K562 (cell line): ENCODE data around the gene TSPOAP1. TPM values are rescaled to one million over a fixed set of nuclear protein-coding genes. Genes with fewer than 3 reads are reported as not detected.

Experiments
- ASH1L ChIP-seq: fragments of 450-650 bp; IDR thresholded peaks from 2 replicates; pipeline ENCODE4 v1.6.1; 2018; ENCODE audit warnings: borderline replicate concordance, mild to moderate bottlenecking, low read depth; ENCODE audit not compliant: partially characterized antibody
- CCNT2 ChIP-seq: IDR thresholded peaks from 2 replicates; pipeline ENCODE4 v1.6.1; 2011; ENCODE audit warnings: borderline replicate concordance, low read depth, mild to moderate bottlenecking, moderate library complexity, mixed read lengths, low read length; ENCODE audit not compliant: insufficient read length; ENCODE audit errors: extremely low read depth
- CTBP1 ChIP-seq: fragments of 450-650 bp; IDR thresholded peaks from 2 replicates; pipeline ENCODE4 v1.6.1; 2016; ENCODE audit warnings: borderline replicate concordance
- GTF2A2 ChIP-seq: IDR thresholded peaks from 2 replicates; pipeline ENCODE4 v1.6.1; 2016; ENCODE audit warnings: mild to moderate bottlenecking, missing genetic modification characterization, missing compliant biosample characterization
- MXI1 ChIP-seq: IDR thresholded peaks from 2 replicates; pipeline ENCODE4 v1.6.1; 2011; ENCODE audit warnings: low read depth, mild to moderate bottlenecking, improper control_type of control experiment, low read length
- NFIX ChIP-seq: fragments of 250-450 bp; sonication (Bioruptor Pico); IDR thresholded peaks from 2 replicates; pipeline ENCODE4 v1.4.0; 2020; ENCODE audit warnings: low read depth, mild to moderate bottlenecking, moderate library complexity
- SNIP1 ChIP-seq: fragments of 450-650 bp; IDR thresholded peaks from 2 replicates; pipeline ENCODE4 v1.7.1; 2017; ENCODE audit warnings: low read depth, mild to moderate bottlenecking
- ZEB2 ChIP-seq: fragments of 450-650 bp; IDR thresholded peaks from 2 replicates; pipeline ENCODE4 v1.6.1; 2016
- ZFX ChIP-seq: sonication (generic); formaldehyde crosslinking; IDR thresholded peaks from 2 replicates; pipeline ENCODE4 v1.8.0; 2022; ENCODE audit warnings: mild to moderate bottlenecking, missing genetic modification reagents, moderate library complexity
- ZNF124 ChIP-seq: sonication (generic); formaldehyde crosslinking; IDR thresholded peaks from 2 replicates; pipeline ENCODE4 v1.8.1; 2022; ENCODE audit warnings: missing genetic modification reagents
- ZNF165 ChIP-seq: fragments of 250-450 bp; sonication (Bioruptor Pico); IDR thresholded peaks from 2 replicates; pipeline ENCODE4 v1.4.0; 2020; ENCODE audit warnings: borderline replicate concordance
- polyA plus RNA-seq, 8 experiments: library from polyadenylated mRNA; depleted of rRNA in 4 of 8; stranded (reverse) in 5 of 8; unstranded in 3 of 8; fragments of >200 nt; fragmentation: Nextera tagmentation in 2 of 8; fragmentation: Illumina TruSeq in 1 of 8; extraction: Ambion mirVana in 2 of 8; extraction: Trizol in 1 of 8; gene quantifications; 2 replicates each; pipeline versions ENCODE4 v1.2.1 to v1.2.3, GENCODE V29; 2011 to 2014; ENCODE audit warnings: inconsistent platforms in 1 of 8, missing spikeins in 1 of 8
- total RNA-seq, 7 experiments: library from RNA; depleted of rRNA in 6 of 7; stranded (reverse); fragments of >200 nt in 6 of 7; fragmentation: Illumina TruSeq in 2 of 7; extraction: Trizol in 2 of 7; gene quantifications; 2 replicates each; pipeline versions ENCODE4 v1.2.1 to v1.2.3, GENCODE V29; 2011 to 2021; ENCODE audit warnings: low replicate concordance in 1 of 7
- TF ChIP-seq, protein P1 (sequence below): fragments of 450-650 bp; formaldehyde crosslinking; IDR thresholded peaks from 2 replicates; pipeline ENCODE4 v1.4.0; 2020; ENCODE audit warnings: mild to moderate bottlenecking, moderate library complexity
- TF ChIP-seq, protein P2 (sequence below): fragments of 450-650 bp; IDR thresholded peaks from 2 replicates; pipeline ENCODE4 v1.6.1; 2017; ENCODE audit warnings: mild to moderate bottlenecking, moderate library complexity
- TF ChIP-seq, protein P3 (sequence below): fragments of 250-450 bp; sonication (Bioruptor Pico); IDR thresholded peaks from 2 replicates; pipeline ENCODE4 v1.8.0; 2022; ENCODE audit warnings: inconsistent platforms
- TF ChIP-seq, protein P4 (sequence below): fragments of 250-450 bp; sonication (Bioruptor Pico); IDR thresholded peaks from 2 replicates; pipeline ENCODE4 v1.4.0; 2020; ENCODE audit warnings: mild to moderate bottlenecking
- TF ChIP-seq, protein P5 (sequence below): sonication (generic); formaldehyde crosslinking; IDR thresholded peaks from 2 replicates; pipeline ENCODE4 v1.8.0; 2022; ENCODE audit warnings: mild to moderate bottlenecking, missing genetic modification reagents
- TF ChIP-seq, protein P6 (sequence below): fragments of 250-450 bp; sonication (Bioruptor Pico); IDR thresholded peaks from 2 replicates; pipeline ENCODE4 v1.8.0; 2021; ENCODE audit warnings: mild to moderate bottlenecking, moderate library complexity

TSPOAP1 gene
- total and polyA plus RNA-seq, 9 of the 15 experiments (the other 6 are each of a cell fraction or from before 2014, with no cell fraction given): 0.87 to 3.9 (median 1.8) TPM; not detected in 2

DNA sequence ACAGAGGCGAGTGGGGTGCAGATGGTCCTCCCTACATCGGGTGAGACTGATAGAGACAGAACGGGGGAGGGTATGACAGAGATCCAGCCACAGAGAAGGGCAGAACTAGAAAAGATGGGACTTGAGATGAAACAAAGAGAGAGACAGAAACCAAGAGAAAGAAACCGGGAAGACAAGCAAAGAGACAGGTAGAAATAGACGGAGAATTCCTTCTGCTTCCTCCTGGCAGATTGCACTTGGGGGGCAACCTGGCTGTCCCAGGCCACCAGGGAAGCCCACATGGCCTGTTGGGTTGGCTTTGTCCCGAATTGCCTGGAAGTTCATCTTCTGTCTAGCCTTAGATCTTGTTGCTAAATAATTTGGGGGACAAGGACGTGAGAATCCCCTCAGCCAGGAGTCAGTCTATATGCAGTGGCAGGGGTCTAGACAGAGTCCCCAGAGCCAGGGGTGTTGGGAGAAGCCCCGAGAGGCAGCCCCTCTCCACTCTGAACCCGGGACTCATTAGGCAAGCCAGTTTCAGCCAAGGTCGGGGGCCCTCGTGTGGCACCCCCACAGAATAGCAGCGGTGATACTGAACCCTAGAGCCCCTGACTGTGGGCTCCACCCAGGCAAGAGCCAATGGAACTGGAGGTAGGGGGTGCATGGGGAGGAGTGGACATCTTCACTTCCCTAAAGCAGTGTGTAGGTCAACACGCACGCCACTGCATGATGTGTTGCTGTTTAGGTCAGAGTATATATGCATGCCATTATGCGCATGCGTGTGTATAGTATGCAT lies 627 bp upstream of the TSPOAP1 start (continued):
- TF ChIP-seq ZFX: no peak
- TF ChIP-seq, protein P1, sequence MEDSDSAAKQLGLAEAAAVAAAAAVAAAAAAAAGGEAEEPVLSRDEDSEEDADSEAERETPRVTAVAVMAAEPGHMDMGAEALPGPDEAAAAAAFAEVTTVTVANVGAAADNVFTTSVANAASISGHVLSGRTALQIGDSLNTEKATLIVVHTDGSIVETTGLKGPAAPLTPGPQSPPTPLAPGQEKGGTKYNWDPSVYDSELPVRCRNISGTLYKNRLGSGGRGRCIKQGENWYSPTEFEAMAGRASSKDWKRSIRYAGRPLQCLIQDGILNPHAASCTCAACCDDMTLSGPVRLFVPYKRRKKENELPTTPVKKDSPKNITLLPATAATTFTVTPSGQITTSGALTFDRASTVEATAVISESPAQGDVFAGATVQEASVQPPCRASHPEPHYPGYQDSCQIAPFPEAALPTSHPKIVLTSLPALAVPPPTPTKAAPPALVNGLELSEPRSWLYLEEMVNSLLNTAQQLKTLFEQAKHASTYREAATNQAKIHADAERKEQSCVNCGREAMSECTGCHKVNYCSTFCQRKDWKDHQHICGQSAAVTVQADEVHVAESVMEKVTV (CRISPR knock-in tag): peak; percentile 54; the same call in 1 of the 2 replicates
- peak; percentile 63 for TF ChIP-seq MXI1
- TF ChIP-seq ZEB2: no peak
- TF ChIP-seq, protein P2, sequence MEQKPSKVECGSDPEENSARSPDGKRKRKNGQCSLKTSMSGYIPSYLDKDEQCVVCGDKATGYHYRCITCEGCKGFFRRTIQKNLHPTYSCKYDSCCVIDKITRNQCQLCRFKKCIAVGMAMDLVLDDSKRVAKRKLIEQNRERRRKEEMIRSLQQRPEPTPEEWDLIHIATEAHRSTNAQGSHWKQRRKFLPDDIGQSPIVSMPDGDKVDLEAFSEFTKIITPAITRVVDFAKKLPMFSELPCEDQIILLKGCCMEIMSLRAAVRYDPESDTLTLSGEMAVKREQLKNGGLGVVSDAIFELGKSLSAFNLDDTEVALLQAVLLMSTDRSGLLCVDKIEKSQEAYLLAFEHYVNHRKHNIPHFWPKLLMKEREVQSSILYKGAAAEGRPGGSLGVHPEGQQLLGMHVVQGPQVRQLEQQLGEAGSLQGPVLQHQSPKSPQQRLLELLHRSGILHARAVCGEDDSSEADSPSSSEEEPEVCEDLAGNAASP: no peak
- TF ChIP-seq CCNT2: no peak
- no peak for TF ChIP-seq ZNF165 (CRISPR knock-in tag)
- TF ChIP-seq NFIX (CRISPR knock-in tag): no peak
- TF ChIP-seq CTBP1: peak; percentile 66; the same call in 1 of the 2 replicates
- TF ChIP-seq, protein P3, sequence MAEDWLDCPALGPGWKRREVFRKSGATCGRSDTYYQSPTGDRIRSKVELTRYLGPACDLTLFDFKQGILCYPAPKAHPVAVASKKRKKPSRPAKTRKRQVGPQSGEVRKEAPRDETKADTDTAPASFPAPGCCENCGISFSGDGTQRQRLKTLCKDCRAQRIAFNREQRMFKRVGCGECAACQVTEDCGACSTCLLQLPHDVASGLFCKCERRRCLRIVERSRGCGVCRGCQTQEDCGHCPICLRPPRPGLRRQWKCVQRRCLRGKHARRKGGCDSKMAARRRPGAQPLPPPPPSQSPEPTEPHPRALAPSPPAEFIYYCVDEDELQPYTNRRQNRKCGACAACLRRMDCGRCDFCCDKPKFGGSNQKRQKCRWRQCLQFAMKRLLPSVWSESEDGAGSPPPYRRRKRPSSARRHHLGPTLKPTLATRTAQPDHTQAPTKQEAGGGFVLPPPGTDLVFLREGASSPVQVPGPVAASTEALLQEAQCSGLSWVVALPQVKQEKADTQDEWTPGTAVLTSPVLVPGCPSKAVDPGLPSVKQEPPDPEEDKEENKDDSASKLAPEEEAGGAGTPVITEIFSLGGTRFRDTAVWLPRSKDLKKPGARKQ (CRISPR knock-in tag): no peak
- TF ChIP-seq, protein P4, sequence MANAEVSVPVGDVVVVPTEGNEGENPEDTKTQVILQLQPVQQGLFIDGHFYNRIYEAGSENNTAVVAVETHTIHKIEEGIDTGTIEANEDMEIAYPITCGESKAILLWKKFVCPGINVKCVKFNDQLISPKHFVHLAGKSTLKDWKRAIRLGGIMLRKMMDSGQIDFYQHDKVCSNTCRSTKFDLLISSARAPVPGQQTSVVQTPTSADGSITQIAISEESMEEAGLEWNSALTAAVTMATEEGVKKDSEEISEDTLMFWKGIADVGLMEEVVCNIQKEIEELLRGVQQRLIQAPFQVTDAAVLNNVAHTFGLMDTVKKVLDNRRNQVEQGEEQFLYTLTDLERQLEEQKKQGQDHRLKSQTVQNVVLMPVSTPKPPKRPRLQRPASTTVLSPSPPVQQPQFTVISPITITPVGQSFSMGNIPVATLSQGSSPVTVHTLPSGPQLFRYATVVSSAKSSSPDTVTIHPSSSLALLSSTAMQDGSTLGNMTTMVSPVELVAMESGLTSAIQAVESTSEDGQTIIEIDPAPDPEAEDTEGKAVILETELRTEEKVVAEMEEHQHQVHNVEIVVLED (CRISPR knock-in tag): no peak
- peak; percentile 38 for TF ChIP-seq ASH1L
- TF ChIP-seq ZNF124 (CRISPR knock-in tag): no peak
- TF ChIP-seq GTF2A2 (tag): no peak
- TF ChIP-seq, protein P5, sequence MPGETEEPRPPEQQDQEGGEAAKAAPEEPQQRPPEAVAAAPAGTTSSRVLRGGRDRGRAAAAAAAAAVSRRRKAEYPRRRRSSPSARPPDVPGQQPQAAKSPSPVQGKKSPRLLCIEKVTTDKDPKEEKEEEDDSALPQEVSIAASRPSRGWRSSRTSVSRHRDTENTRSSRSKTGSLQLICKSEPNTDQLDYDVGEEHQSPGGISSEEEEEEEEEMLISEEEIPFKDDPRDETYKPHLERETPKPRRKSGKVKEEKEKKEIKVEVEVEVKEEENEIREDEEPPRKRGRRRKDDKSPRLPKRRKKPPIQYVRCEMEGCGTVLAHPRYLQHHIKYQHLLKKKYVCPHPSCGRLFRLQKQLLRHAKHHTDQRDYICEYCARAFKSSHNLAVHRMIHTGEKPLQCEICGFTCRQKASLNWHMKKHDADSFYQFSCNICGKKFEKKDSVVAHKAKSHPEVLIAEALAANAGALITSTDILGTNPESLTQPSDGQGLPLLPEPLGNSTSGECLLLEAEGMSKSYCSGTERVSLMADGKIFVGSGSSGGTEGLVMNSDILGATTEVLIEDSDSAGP (CRISPR knock-in tag): no peak
- TF ChIP-seq, protein P6, sequence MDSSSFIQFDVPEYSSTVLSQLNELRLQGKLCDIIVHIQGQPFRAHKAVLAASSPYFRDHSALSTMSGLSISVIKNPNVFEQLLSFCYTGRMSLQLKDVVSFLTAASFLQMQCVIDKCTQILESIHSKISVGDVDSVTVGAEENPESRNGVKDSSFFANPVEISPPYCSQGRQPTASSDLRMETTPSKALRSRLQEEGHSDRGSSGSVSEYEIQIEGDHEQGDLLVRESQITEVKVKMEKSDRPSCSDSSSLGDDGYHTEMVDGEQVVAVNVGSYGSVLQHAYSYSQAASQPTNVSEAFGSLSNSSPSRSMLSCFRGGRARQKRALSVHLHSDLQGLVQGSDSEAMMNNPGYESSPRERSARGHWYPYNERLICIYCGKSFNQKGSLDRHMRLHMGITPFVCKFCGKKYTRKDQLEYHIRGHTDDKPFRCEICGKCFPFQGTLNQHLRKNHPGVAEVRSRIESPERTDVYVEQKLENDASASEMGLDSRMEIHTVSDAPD (CRISPR knock-in tag): no peak
- no peak; the same call in 1 of the 2 replicates for TF ChIP-seq SNIP1
